GM12892 (cell line): ENCODE data around the gene OCEL1.

ENCODE experiments used
- DNase-seq: peaks from one replicate; pipeline ENCODE4 v3.0.0; 2011; ENCODE audit not compliant: insufficient read length
- FAIRE-seq: peaks from 2 replicates; lab custom pipeline; 2011; peaks lifted over from hg19 to GRCh38; lab: Jason Lieb, UNC
- POLR2A ChIP-seq: IDR thresholded peaks from 2 replicates; pipeline ENCODE4 v1.6.1; 2011; ENCODE audit warnings: low read depth, low read length, control low read depth
- POLR2AphosphoS5 ChIP-seq: IDR thresholded peaks from 2 replicates; pipeline ENCODE4 v1.6.1; 2011; ENCODE audit warnings: low read depth, low read length, control low read depth
- TAF1 ChIP-seq: IDR thresholded peaks from 2 replicates; pipeline ENCODE4 v1.6.1; 2011; ENCODE audit warnings: low read depth, mild to moderate bottlenecking, control low read depth, low read length, borderline replicate concordance

The OCEL1 gene

DNA sequence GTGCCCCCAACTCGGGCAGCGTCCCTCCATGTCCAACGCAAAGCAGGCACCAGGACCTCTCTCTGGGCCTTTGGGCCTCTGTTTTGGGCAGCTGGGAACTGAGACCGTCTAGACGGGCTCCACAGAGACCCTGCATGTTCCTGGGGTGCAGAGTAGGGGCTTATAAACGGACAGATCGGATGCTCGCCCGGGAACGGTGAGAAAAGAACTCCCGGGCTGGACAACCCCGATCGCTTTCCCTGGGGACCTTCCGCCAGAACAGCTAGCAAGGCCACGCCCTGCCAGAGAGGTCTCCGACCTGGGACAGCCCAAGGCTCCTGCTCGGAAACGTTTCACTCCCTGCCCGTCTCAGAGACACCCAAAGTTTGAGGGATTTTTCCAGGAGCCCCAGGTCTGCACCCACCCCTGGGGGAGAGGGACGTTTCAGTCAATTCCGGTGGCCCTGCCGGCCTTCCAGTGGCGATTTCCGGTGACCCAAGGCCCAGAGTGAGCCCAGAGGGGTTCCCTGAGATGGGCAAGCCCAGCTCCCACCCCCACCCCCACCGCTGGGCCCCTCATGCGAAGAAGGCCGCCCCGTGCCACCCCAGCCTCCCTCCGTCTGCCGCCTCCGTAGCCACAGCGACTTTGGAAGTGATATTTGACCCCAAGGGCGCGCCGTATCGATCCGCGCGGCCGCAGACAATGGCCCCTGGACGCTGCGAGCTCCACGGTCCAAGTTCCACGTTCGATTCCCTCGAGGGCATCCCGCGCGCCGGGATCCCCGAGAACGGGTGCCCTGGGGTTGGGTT lies 18.0 kb downstream of the OCEL1 start:
- no peak for FAIRE-seq
- no peak for DNase-seq

DNA sequence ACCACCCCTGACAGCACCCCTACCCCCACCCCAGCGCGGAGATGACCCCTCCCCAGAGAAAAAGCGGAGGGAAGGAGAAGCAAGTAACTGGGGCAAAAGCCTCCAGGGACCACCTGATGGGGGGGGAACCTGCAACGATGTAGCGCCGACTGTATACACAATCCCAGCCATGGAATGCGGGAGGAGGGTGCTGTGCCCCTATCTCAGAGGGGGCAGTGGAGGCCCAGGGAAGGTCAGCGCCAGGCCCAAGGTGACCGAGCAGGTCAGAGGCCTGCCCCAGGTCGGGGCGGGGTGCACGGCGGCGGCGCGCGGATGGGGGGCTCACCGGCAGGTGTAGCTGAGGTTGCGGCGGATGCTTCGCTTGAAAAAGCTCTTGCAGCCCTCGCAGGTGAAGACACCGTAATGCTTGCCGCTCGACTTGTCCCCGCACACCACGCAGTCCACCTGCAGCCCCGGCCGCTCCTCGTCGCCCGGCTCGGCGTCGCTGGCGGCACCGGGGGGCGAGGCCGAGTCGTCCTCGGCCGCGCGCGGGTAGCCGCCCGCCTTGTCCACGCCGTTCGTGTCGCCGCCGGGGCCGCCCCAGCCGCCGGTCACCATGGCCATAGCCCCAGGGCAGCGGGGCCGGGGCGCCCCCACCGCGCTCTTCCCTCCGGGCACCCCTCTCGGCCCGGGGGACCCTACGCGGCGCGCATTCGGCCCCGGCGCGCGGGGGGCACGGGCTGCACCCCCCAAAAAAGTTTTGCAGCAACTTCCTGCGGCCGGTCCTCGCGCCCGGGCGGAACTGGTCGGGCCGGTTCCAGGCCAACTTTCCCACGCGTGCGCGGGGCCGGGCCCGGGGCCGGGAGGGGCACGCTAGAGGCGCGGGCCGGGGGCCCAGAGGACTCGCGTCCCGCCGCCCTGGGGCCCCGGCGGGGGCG lies 18.9 kb downstream of the OCEL1 start:
- no peak for FAIRE-seq
- TF ChIP-seq POLR2AphosphoS5 (no peak), POLR2A (no peak), TAF1 (no peak)
- no peak for DNase-seq

More for the DNA sequence above, 18.0 kb downstream of the OCEL1 start:
- TF ChIP-seq TAF1 (no peak), POLR2A (no peak), POLR2AphosphoS5 (no peak)

DNA sequence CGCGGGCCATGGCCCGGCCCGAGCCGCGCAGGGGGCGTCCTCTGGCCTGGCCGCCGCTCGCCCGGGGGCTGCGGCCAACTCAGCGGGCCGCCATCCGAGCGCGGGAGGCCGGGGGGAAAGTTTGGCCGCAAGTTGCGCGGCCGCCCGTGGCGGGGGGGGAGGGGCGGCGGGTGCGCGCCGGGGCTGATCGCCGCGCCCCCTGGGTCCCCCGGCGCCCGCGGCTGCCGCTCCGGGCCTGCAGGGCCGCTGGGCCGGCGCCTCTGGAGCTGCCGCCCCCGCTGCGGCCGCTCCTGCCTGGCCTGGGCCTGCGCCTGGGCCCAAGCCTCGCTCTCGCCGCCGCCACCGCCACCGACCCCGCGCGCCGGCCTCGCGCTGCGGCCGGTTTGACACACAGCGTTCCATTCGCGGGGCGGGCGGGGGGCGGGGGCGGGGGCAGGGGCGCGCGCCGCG lies 19.5 kb downstream of the OCEL1 start, which contains the start of gene NR2F6:
Gene NR2F6 (minus strand): TSS at position 385 of the 450 bp plus-strand sequence. CDS start 699 bp downstream, outside the sequence.
- no peak for TF ChIP-seq POLR2AphosphoS5
- TF ChIP-seq POLR2A = no peak
- no peak for TF ChIP-seq TAF1
- FAIRE-seq (no peak), DNase-seq (no peak)

DNA sequence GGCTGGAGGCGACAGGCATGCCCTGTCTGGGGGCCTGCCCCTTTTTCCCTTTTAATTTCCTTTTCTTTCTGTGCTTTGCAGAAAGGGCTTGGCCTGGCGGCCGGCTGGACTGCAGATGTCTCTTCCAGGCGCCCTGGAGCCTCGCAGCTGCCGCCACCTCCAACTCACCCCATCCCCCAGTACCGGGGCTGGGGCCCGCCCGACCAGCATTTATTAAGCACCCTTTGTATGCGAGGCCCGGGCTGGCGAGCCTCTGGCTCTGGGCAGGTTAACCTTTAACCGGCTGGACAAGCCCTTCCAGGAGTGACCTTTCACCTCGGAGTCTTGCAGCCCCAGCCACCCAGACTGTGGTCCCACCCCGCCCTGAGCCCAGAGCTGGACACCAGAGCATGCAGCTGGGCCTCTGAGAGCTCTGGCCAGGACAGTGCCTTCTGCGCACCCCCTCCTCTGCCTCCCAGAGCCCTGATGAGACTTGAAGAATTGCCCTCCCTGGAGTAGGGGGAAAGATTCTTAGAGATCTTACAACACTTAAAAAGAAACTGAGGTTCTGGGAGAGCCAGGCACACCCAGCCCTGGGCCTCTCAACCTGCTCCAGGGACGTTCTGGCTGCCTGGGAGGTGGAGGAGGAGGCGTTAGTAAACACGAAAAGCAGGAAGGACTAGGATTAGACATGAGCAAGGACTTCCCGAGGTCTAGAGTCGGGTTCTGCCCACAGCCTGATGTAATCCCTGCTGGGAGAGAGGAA lies 20.8 kb downstream of the OCEL1 start:
- FAIRE-seq = no peak
- DNase-seq = no peak
- TF ChIP-seq TAF1 (no peak), POLR2A (no peak), POLR2AphosphoS5 (no peak)

DNA sequence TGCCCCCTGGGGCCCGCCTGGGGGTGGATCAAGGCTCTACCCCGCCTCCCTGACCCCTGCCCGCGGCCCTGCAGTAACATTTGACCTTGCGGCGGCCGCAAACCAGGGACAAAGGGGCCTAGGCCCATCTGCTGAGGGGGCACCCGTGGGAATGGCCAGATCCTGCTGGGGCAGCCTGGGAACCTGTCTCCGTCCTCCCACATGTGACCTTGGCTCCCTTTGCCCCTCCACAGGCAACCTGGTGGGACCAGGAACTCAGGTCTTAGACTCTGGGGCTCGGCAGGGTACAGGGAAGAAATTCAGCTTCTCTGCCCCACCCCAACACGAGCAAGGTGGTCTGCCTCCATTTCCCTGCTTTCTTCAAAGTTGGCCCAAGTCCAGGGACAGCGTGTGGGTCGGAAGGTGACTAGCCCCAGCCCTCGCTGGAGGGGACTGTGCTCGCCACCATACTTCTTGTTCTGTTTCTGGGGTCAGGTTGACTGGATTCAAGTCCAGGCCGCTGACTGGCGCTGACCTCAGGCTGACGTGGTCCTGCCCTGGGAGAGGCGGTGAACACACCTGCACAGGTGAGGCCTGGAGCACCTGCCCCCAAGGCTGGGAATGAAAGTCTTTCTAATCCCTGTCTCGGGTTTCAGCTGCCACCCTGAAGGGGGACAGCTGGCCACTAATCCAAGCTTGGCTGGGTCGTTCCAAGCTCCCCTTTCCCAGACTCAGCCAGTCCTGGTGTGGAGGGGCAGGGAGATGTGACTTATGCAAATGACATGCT lies 22.2 kb downstream of the OCEL1 start:
- no peak for FAIRE-seq
- TF ChIP-seq TAF1 = no peak
- no peak for DNase-seq

DNA sequence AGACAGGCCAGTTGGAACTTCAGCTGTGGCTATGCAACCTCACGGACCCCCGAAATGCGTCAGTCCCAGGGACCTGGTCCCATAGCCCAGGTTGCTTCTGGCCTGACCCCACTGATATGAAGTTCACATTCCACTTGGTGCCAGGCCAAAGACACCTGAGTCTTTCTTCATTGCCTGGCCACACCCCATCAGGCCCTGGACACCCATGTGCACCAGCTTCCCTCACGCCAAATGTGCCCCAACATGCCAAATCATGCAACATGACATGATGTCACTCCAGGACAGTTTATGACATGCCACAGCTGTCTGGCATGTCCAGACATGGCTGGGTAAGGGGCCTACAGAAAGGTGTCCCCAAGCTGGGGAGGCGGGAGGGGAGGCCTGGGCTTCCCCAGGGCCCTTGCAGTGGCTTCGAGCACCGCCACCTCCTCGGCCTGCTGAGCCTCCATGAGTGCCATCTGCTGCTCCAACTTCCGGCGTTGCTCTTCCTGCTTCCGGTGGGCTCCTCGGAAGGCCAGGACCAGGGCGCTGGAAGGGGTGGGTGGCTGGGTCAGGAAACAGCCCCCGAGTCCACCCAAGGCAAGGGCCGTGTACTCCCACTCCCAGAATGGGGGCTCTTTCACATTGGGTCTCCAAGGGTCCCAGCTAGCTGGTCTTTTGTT lies 24.0 kb downstream of the OCEL1 start:
- DNase-seq (no peak), FAIRE-seq (no peak)
- no peak for TF ChIP-seq POLR2A
- TF ChIP-seq TAF1 = no peak
- TF ChIP-seq POLR2AphosphoS5 = no peak

DNA sequence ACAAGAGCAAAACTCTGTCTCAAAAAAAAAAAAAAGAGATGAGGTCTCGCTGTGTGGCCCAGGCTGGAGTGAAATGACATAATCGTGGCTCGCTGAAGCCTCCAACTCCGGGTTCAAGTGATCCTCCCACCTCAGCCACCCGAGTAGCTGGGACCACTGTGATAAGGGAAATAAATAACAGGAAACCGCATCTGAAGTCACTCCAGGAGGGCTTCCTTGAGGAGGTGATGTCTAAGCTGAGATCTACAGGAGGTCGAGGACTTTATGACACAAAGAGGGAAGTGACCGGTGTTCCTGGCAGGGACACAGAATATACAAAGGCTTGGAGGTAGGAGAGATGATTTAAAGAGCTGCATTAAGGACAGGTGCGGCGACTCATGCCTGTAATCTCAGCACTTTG lies 28.6 kb downstream of the OCEL1 start:
- FAIRE-seq (no peak), DNase-seq (no peak)
- TF ChIP-seq POLR2AphosphoS5 (no peak), TAF1 (no peak), POLR2A (no peak)

DNA sequence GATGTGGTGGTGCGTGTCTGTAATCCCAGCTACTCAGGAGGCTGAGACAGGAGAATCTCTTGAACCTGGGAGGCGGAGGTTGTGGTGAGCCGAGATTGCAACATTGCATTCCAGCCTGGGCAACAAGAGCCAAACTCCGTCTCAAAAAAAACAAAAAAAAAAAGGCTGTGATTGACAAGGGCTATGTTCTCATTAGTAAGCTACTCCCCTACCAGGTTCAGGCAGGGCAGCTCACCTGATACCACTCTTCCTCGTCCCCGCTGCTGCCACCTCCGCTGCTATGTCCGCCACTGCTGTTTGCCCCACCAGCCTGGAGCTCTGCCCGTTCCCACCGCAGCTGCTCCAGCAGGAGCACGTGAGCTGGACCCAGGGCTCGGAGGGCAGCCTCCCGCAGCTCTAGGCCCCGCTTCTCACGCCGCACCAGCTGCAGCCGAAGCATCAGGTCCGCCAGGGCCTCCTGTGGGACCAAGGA lies 29.2 kb downstream of the OCEL1 start:
- DNase-seq (no peak), FAIRE-seq (no peak)
- no peak for TF ChIP-seq POLR2A

DNA sequence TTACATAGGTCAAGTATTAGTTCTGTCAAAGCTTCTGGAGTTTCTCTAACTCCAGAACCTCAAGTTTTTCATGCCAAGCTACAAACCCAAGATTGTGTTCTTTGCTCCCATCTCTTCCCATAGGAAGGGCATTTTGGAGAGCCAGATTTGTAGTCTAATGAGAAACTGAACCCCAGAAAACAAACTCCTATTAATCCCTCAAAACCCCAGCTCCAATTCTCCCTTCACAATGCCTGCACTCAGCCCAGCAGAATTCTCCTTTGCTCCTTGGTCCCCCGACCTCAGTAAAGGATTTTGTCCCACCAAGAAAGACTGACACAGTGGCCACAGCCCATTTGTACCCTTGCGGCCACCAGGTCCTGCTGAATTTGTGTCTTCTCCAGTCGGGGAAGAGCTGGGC lies 30.1 kb downstream of the OCEL1 start:
- DNase-seq = no peak
- no peak for FAIRE-seq
- TF ChIP-seq POLR2A (no peak), POLR2AphosphoS5 (no peak), TAF1 (no peak)

DNA sequence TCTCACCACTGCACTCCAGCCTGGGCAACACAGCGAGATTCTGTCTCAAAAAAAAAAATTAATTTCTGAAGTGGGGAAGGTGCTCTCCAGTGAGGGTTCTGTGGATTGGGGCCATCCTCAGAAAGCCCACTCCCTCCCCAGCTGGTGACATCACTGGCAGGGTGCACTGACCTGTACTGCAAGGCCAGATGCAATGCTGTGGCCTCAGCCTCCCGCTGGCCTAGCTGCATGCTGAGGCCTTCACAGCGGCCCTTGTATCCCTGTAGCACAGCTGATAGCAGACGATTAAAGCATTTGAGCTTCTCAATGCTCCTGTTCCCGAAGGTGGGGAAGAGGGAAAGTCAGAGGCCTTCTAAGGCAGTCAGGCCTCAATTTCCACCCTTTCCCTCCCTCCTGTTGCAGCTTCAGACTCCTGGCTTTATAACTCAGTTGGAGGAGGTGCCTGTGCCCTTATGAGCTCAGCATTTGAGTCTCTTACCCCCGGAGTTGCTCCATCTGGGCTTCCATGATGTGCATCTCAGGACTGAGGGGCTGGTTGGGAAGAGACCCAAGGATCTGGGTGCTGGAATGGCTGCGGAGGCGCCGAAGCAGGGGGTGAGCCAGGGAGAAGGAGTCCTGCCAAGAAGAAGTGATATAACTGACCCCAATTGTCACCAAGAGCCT lies 33.2 kb downstream of the OCEL1 start:
- DNase-seq = no peak
- TF ChIP-seq POLR2AphosphoS5 (no peak), TAF1 (no peak)
- FAIRE-seq = no peak
